ENCODE data around the gene PRRT3.

GRCh38 chr3:9942934-9943690 lies 9.1 kb downstream of the PRRT3 start:
- TF ChIP-seq GABPA (IDR thresholded peaks at IDR 0.05; ENCODE audit: borderline replicate concordance, insufficient read depth, low read length) (no peak), MAX (IDR thresholded peaks at IDR 0.05) (no peak), KDM5A (IDR thresholded peaks at IDR 0.05; ENCODE audit: low read length) (no peak), EP300 (IDR thresholded peaks at IDR 0.05; ENCODE audit: borderline replicate concordance in 1 of 2, low read depth in 2 of 2, low read length in 2 of 2) (no peak), USF2 (IDR thresholded peaks at IDR 0.05; ENCODE audit: low read length) (no peak), GTF2F1 (IDR thresholded peaks at IDR 0.05; ENCODE audit: borderline replicate concordance, low read depth, low read length) (no peak), POLR2A (IDR thresholded peaks at IDR 0.05; ENCODE audit: control extremely low read depth in 1 of 2, low read depth in 2 of 2, low read length in 2 of 2) (0 out of 3 replicates have a peak, but pooled peaks of 1 of the 2 experiments have one; percentile 2), RXRA (IDR thresholded peaks at IDR 0.05; ENCODE audit: insufficient read depth, low read depth, low read length) (no peak), CTCF (IDR thresholded peaks at IDR 0.05; ENCODE audit: control extremely low read depth in 1 of 3, insufficient read depth in 1 of 3, low read depth in 1 of 3, low read length in 3 of 3) (no peak), YY1 (IDR thresholded peaks at IDR 0.05; ENCODE audit: low read depth, low read length) (no peak), POLR2AphosphoS5 (IDR thresholded peaks at IDR 0.05; ENCODE audit: low read depth, low read length) (no peak), SRF (IDR thresholded peaks at IDR 0.05; ENCODE audit: low read depth, low read length) (no peak)

All from H1 (cell line).